ENCODE data around the gene BSG.
"Not testable (repeated sequence)": the region's sequence is repeated elsewhere in the genome, so short reads cannot be mapped to it uniquely, and the experiment has no call there.

GRCh38 chr19:603779-604178 is 31.4 kb downstream of the BSG start:
- TF ChIP-seq EZH2 (IDR thresholded peaks at IDR 0.05; ENCODE audit: low read depth, unreplicated experiment); POLR2AphosphoS5 (IDR thresholded peaks at IDR 0.05; ENCODE audit: low read depth); CTCF (conservative IDR thresholded peaks at IDR 0.05; ENCODE audit: low read depth in 2 of 2); STAT1 (IDR thresholded peaks at IDR 0.05; ENCODE audit: unreplicated experiment); REST (IDR thresholded peaks at IDR 0.05; ENCODE audit: unreplicated experiment); EZH2phosphoT487 (IDR thresholded peaks at IDR 0.05; ENCODE audit: unreplicated experiment): not testable (repeated sequence)
